Fibroblast of upper back skin (primary cell): ENCODE results near the gene NAA38.

Source experiments
- DNase-seq: peaks from one replicate; pipeline ENCODE4 v3.0.0-alpha.2; 2013

Gene NAA38

DNA sequence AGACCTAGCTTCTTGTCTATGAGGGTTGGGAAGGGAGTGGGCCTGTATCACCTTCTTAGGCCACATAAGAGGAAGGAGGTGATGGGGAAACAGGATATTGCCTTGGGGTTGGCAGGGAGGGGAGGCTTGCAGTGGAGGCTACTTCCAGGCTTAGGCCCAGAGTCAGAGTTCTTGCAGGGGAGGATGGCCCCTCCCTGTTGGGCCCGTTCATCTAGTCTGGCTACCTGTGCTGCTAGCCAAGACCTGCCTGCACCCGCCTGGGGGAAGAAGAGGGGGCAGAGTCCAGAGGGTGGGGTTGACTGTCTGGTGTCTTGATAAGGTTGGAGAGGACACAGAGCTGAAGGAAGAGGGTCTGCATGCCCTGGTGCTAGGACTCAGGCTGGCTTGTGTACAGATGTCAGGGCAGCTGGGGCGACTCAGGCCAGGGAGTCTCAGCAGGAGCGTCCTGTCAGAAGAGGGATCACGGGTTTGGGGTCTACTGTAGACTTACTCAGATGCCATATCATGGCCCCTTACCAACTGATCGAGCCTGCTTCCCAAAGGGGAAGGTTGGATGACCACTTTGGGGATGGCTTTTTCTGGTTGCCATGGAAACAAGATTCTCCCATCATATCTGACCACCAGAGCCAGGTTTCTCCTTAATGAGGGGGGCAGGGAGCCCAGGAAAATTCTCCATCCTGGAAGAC is 18.0 kb downstream of the NAA38 start:
- DNase-seq, result no peak

DNA sequence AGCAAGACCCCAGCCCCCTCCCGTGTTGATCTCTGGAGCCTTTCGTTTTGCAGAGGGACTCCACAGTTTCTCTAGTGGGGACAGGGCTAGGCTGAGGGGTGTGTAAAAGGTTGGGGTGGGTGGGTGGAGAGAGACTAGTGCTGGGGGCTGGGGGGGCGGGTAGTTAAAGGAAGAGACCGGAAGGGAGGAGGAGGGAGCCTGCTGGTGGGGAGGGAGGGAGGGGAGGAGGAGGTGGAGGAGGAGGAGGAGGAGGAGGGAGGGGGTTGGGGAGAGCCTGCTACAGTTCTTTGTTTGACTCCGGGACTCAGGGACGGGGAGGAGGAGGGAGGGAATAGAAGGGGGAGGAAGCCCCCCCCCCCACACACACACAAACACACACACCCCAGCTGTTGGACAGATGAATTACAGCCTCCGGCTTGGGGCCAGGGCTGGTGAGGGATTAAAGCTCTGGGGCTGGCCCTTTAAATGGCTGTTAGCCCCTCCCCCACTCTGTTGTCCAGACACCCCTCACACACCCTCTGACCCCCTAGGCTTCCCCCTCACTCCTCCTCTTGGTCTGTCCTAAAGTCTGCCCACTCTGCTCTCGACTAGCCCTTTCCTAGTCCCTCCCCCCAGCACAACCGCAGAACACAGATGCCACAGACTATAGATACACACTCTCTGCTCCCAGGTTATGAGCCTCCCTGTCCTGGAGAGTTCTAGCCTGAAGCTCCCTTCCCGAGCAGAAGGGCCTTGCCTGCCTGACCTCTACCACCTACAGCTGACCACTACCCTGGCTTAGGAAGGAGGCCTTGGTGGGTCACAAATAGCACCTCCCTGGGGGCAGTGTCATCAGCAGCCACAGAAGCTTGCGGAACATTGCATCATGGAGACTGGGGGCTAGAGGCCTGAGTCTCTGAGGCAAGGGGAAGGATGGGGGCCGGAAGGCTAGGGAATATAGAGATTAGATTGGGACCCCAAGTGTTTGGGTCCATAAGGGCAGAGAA is 19.0 kb downstream of the NAA38 start:
- DNase-seq, result peak; percentile 87

DNA sequence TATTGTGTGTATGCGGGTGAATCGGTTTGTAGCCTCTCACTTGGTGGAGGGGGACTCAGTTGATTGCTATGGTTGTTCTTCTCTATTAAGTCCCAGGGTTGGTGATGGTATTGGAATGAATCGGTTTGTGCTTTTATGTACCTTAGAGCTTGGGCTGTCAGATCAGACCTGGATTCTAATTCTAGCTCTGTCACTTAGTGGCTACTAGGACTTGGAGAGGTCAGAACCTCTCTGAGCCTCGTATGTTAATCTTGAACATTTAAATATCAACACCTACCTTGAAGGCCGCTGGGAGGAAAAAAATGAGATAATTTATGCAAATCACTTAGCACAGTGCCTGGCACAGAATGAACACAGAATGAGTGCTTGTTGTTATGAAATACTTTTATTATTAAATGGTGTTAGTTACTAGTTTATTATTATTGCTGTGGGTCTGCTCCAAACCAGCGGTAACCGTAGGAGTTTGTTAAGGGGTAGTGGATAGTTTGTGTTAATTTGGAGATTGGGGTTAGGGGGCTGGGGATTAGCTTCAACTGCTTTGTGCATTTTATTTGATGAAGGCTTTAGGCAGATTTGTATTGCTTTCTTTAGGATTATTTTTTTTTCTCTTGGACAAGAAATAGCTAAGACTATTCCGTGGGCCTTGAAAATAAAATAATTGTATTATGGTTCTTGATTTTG is 19.8 kb downstream of the NAA38 start:
- no peak for DNase-seq

DNA sequence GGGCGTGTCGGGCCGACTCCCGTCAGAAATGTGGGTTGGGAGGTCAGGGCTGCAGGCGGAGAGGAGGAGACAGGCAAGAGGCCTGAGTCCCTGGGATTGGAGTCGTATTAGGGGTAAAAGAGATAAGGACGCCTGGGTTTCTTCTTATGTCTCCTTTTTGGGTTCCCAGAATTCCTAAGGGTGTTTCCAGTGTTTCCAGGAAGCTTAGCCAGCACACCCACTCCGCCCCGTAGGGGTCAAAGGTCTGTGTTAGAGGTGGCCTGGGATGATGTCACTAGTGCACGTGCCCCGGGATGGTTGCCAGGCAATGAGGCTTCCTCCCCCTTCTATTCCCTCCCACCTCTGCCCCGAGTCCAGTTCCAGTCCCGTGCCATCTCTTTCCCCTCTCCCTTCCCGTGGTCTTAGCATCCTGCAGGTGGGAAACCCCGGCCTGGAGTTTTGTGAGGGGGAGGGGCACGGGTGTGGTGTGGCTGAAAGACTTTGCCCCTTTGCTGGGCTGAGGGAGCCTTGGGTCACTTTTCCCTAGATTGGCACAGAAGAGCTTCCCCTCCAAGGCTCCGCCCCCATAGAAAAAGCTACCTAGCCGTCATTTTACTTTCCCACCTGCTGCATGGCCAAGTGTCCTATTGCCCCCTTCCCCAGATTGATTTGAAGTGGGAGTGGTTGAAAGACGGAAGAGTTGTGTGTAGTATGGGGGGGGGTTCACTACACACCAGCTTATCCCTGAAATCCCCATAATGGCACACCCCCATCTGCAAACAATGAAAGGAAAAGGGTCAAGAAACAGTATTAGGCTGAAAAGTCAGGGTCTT is 20.6 kb downstream of the NAA38 start:
- DNase-seq, result peak; percentile 92

DNA sequence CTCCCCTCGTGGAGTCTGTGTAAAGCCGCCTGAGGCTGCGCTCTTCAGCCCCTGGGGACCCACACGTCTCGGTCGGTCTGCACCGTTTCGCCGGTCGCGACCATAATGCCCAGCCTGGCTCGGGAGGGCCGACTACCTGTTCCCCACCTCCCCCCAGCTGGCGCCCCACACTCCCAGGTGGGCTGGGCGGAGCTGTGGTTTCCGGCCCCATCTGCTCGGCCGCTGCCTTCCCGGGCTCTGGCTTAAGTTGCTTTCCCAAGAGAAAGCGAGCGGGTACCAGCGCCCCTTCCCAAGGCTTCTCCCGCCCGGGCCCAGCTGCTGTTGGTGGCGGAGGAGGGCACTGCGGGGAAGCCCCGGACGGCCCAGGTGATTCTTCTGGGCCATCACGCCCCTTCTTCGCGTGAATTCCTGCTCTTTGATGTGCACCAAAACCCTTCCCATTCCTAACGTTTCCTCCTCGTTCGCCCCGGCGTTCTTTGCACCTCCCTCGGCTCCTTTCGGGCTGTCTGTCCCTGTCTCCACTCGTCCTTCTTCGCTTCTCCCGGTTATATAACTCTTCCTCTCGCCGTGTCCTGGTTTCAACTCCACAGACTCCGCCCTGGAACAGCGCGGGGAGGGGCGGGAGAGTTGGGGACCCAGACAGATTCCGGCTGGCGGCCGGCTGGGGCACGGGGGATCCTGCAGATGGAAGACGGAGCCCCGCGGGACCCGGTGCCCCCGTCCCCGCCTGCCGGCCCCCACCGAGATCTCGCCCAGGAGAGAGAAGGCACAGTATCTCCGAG is 21.4 kb downstream of the NAA38 start:
- peak; percentile 74 for DNase-seq

DNA sequence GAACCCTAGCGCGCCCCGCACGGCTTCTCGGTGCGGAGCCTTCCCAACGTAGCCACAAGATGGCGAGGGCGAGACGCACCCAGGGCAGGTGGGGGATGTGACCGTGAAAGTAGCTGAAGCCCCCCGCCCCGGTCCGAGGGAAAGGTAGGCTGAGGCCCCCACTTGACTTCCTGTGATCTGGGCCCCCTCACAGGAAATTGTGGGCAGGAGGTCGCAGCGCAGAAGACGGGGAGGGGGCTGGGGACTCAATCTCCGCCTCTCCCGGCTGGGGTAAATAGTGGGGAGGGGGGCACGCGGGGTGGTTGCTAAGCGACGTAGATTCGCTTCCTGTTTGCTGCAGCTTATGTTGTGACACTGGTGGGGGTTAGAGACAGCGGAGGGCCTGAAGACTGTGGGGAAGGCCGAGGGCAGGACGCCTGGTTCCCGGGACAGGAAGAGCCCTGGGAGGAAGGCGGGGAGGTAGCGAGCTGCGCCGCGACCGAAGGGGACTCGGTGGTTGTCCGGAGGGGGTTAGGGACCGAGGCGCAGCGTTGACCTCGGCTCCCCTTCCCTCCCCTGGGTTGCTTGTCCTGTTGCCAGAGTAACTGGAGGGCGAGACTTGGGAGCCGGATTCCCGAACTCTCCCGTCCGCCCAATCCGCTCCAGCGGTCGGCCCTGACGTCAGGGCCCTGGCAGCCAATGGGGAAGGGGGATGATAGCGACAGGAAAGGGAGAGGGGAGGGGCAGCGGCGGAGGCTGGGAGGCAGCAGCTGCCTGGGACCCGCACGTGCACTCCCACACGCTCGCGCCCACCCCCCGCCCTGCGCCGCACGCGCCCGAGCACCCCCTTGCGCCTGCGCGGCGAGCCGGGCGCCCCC is 22.2 kb downstream of the NAA38 start:
- peak; percentile 99 for DNase-seq

DNA sequence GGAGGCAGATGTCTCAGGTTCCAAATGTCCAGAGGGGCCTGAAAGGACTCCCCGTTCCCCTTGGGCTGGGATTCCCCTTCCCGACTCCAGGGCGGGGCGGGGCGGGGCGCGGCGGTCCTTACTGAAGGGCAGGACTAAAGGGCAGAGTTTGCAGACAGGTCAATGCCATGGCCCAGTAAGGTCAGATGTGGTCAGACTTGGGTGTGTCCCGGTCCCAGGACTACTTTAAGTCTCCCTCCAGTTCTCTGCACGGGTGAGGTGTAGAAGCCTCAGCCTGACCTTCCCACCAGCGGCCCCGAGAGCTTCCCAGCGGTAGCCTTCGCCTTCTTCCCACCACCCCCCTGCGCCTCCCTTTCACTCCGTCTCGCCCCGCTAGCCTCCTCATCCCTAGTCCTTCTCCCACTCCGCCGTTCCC is 22.8 kb downstream of the NAA38 start:
- no peak for DNase-seq

DNA sequence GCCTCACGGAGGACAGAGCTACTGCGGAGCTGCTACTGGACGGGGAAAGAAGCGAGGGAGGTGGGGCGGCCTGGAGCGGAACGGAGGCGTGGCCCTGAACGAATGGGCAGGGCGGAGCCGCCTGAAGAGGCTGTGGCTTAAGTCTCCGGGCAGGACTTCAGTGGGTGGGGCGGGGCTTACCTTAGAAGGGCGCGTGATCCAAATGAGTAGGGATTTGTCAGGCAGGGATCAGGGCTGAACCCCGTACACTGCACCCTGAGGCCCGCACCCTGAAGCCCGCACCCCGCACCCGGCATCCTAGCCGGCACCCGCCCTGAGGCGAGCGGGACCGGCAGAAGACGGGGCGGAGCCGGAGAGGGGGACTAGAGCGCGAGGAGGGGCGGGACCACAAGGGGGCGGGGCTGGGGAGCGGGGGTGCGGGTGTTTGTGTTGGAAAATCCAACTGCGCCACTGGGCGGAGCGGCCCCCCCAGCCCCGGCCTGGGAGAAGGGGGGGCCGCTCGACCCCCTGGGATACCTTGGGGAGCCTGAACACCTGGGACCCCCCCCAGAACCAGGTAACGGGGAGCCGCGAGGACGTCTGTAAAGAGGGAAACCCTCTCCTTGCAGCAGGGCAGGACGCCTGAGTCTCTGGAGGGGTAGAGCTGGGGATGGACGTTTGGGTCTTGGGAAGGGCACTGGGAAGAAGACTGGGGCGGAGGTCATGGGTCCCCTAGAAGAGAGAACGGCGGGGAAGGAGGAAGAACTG is 23.4 kb downstream of the NAA38 start, which contains the start of gene KDM6B:
Gene KDM6B (plus strand): TSS at position 423 of the 747 bp plus-strand sequence. CDS start 11,338 bp downstream, outside the sequence.
- peak; percentile 85 for DNase-seq

DNA sequence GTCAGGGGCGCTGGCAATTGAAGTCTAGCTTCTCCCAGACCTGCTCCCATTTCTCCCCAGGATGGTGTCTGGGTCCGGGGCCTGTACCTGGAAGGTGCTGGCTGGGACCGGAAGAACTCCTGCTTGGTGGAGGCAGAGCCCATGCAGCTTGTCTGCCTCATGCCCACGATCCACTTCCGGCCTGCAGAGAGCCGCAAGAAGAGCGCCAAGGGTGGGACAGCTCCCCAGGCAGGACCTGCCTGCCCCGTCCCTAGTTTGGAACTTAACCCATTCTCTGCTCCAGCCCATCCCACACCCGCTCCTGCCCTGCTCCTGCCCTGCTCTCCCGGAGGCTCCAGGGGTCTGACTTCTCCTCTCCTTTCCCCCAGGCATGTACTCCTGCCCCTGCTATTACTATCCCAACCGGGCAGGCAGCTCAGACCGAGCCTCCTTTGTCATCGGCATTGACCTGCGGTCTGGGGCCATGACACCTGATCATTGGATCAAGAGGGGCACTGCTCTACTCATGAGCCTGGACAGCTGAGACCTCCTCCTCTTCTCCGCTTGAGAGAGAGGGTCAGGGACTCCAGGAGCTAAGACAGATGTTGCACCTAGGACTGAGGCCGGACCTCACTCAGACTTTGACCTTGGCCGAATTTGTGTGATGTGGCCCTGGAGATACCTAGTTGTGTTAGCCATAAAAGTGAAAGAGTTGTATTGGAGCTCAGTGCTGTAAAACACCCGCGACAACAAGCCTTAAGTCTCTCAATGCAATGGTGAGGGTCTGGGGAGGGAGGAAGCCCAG is 24.2 kb downstream of the NAA38 start:
- DNase-seq, result no peak

DNA sequence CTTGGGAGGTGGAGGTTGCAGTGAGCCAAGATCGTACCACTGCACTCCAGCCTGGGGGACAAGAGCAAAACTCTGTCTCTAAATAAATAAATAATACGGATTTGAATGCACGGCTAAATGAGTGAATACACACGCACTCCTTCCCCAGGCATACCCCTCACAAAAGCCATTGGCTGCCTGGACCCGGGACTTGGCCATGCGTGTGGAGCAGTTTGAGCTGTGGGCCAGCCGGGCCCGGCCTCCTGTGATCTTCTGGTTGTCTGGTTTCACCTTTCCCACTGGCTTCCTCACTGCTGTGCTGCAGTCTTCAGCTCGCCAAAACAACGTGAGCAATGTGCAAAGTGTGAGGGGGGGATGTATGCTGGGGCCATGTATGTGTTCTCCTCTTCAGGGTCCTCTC is 24.9 kb downstream of the NAA38 start:
- DNase-seq, result no peak

DNA sequence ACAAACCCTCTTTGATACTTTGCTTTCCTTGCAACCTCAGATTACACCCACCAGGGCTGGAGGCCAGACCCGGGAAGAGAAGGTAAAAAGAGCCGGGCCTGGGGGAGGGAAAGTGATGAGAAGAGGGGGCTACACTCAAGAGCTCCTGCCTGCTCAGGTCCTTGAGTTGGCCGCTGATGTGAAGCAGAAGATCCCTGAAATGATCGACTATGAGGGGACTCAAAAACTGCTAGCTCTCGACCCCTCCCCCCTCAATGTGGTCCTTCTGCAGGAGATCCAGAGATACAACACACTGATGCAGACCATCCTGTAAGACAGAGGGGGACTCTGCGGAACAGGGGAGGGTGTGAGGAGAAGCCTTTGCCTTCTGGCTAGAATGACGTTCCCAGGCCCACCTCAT is 26.1 kb downstream of the NAA38 start:
- DNase-seq, result no peak

DNA sequence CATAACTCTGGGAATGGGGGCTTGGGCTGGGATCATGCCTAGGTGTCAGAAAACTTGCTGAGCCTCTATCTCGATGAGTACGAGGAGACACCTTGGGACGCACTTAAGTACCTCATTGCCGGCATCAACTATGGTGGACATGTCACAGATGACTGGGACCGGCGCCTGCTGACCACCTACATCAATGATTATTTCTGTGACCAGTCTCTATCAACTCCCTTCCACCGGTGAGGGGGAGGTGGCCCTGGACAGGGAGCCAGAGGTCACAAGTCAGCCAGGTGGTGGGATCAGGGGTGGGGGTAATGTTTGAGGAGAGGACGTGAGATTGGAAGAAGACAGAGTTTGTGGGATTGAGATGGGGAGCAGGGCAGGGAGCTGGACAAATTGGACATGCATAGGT is 26.7 kb downstream of the NAA38 start:
- no peak for DNase-seq

DNA sequence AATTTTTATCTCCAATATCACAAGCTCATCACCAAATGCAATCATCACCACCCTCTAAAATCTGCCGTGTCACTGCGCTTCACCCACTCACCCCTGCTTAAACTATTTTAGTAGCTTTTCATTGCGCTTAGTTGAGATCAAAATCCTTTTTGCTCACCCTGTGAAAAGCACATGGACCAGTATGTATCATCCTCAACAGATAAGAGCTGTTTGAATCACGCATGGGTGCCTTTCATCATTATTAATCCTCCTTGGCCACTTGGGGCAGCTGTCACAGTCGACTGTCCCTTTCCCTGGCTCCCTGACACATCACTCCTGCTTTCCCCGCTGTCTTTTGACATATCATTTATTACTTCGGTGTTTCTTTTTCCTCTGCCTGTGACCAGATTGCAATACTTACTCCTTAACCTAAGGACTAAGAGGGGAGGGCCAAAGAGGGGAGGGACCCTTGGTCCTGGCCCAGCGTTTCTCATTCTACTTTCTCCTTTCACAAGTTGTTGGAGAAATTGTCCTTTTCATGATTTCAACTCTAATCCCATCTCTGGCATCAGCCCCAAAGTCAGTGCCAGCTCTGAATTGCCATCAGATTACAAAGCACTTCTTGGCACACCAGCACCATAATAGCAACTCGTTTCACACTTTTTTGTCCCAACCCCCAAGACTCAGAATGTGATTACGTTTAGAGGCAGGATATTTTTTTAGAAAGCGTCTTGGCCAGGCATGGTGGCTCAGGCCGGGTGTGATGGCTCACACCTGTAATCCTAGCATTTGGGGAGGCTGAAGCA is 32.0 kb downstream of the NAA38 start:
- DNase-seq, result no peak

DNA sequence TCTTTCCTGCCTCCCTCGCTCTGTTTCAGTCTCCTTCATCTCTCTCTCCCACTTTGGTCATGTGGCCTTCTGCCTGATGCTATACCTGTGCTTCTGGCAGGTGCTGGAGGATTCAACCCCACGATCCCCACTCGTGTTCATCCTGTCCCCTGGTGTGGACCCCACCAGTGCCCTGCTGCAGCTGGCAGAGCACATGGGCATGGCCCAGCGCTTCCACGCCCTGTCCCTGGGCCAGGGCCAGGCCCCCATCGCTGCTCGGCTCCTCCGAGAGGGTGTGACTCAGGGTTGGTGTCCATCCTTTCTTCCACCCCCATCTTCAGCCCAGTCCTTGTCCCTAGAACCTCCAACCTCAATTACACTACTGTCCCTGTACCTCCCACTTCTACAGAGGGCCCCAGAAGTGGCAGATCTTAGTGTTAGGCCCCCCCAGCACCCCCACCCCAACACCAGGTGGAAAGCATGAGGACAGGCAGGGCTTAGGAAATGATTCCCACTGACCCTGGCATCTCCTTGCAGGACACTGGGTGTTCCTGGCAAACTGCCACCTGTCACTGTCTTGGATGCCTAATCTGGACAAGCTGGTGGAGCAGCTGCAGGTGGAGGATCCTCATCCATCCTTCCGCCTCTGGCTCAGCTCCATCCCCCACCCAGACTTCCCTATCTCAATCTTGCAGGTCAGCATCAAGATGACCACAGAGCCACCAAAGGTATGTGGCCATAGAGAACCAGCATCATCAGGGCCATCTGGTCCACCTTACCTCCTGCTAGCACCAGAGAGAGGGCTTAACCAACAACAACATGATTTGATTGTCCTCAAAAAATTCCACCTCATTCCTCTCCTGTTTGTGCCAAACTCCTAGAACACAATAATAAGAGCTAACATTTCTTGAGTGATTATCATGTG is 33.1 kb downstream of the NAA38 start:
- DNase-seq, result no peak

DNA sequence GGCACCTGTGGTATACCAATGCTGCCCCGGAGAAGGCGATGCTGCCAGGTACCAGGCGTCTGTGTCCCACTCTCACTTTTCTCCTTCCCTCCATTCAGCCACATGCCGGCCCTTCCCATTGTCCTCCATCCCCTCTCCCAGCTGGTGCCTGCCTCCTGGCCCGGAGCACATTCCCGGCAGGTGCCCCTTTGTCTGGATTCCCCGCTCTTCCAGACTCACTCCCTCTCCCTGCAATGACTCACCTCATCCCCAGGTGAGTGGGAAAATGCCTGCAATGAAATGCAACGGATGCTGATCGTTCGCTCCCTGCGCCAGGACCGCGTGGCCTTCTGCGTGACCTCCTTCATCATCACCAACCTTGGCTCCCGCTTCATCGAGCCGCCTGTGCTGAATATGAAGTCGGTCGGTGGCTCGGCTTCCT is 33.8 kb downstream of the NAA38 start:
- no peak for DNase-seq

DNA sequence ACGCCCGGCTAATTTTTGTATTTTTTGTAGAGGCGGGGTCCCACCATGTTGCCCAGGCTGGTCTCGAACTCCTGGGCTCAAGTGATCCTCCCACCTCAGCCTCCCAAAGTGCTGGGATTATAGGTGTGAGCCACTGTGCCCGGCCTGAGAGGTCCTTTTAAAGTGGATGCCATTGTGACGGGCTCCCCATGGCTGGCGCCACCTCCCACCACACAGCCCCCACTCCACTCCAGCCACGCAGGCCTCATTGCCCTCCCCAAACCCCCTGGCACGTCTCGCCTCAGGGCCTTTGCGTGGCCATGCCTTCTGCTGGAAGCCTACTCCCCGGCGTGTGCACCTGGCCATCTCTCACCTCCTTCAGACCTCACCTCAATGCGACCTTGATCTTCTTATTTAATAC is 35.2 kb downstream of the NAA38 start:
- DNase-seq, result no peak

DNA sequence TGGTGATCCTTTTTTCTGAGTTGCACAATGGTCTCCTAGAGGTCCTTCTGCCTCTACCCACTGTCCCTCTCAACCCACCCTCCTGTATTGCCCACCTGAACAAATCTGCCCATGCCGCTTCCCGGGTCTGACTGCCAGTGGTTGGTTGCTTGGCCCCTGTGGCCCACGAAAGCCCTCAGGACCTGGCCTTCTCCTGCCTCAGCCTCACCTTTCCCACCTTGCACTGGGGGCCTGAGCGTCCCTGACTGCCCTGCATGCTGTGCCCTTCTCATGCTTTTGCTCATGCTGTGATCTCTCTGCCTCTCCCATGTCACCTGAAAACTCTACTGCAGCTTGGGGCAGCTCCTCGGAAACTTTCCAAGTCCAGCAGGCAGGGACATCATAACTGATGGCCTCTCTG is 37.1 kb downstream of the NAA38 start:
- DNase-seq, result no peak
